ENCODE data around the gene ADORA2B. TPM values are rescaled to one million over a fixed set of nuclear protein-coding genes. Genes with fewer than 3 reads are reported as not detected.
A peak's percentile ranks its signal among the peaks of the same experiment; 100 is the strongest.

Gene ADORA2B
- total and polyA plus RNA-seq, 2 experiments from 2014 or later: 11.4 to 11.7 TPM

DNA sequence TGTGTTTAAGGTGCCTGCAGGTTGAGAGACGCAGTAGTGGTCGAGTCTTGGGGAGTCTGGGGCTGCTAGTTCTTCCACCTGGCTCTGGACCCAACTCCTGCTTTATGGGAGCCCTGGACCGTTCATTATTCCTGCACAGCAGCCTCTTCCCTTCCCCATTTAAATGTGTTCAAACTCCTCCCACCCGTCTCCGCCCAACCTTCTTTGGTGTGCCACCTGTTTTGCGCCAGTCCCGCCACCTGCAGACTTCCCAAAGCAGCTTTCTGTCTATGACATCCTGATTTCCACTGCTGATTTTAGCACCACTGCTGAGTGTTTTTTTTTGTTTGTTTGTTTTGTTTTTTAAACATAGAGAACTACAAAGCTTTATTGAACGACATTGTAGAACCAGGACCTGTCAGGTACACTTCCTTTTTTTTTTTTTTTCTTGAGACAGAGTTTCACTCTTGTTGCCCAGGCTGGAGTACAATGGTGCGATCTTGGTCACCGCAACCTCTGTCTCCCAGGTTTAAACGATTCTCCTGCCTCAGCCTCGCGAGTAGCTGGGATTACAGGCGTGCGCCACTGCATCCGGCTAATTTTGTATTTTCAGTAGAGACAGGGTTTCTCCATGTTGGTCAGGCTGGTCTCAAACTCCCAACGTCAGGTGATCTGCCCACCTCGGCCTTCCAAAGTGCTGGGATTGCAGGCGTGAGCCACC lies 12.8 kb downstream of the ADORA2B start:
- peaks cover 2% of the 10 kb centered on the region for H3K79me2 ChIP-seq
- H3K4me3 ChIP-seq: no peak overlapping the region
- no peaks in the 10 kb centered on the region for H3K9me3 ChIP-seq (ENCODE audit: low read depth)
- H3K27me3 ChIP-seq: no peaks in the 10 kb centered on the region
- H2AFZ ChIP-seq: no peak overlapping the region
- no peaks in the 10 kb centered on the region for H4K20me1 ChIP-seq (ENCODE audit: insufficient read depth, poor library complexity, severe bottlenecking)
- no peaks in the 10 kb centered on the region for H3K9me2 ChIP-seq (replicated peaks; ENCODE audit: insufficient read depth)
- no peak overlapping the region for H3K27ac ChIP-seq
- H3K4me1 ChIP-seq (ENCODE audit: insufficient read depth): peaks cover 5% of the 10 kb centered on the region
- H3K4me2 ChIP-seq: no peak overlapping the region
- H3K36me3 ChIP-seq (replicated peaks; ENCODE audit: insufficient read depth, low read depth): no peaks in the 10 kb centered on the region
- TF ChIP-seq EZH2 (IDR thresholded peaks at IDR 0.05; ENCODE audit: borderline replicate concordance) (no peak), EZH2phosphoT487 (IDR thresholded peaks at IDR 0.05; ENCODE audit: low read depth, severe bottlenecking, unreplicated experiment) (no peak)
- TF ChIP-seq, protein P1, sequence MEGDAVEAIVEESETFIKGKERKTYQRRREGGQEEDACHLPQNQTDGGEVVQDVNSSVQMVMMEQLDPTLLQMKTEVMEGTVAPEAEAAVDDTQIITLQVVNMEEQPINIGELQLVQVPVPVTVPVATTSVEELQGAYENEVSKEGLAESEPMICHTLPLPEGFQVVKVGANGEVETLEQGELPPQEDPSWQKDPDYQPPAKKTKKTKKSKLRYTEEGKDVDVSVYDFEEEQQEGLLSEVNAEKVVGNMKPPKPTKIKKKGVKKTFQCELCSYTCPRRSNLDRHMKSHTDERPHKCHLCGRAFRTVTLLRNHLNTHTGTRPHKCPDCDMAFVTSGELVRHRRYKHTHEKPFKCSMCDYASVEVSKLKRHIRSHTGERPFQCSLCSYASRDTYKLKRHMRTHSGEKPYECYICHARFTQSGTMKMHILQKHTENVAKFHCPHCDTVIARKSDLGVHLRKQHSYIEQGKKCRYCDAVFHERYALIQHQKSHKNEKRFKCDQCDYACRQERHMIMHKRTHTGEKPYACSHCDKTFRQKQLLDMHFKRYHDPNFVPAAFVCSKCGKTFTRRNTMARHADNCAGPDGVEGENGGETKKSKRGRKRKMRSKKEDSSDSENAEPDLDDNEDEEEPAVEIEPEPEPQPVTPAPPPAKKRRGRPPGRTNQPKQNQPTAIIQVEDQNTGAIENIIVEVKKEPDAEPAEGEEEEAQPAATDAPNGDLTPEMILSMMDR (IDR thresholded peaks at IDR 0.05; ENCODE audit: poor library complexity): no peak
- DNase-seq (ENCODE audit: low spot score): no peak
- WGBS (ENCODE audit: low lambda C conversion rate, missing lambda C conversion rate): 91% methylated on average over 19 of the region's 19 CpGs

DNA sequence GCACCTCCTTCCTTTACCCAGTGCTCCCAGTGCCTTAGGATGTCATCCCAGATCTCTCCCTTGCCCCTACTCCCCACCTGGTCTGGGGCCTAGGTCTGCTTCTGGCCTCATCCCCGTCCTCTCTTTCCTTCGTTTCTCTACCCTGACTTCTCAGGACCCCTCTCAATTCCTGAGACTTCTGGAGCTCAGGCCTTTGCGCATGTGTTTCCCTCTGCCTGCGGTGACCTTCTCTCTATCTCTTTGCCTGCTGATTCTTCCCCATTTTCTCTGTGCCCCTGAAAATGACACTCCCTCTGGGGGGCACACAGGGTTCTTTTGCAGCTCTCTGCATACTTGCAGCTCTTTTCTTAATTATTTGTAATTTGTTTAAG lies 13.5 kb downstream of the ADORA2B start:
- no peaks in the 10 kb centered on the region for H3K27me3 ChIP-seq
- H4K20me1 ChIP-seq (ENCODE audit: insufficient read depth, poor library complexity, severe bottlenecking): no peaks in the 10 kb centered on the region
- H3K27ac ChIP-seq: peak overlapping the region; percentile 46
- peaks cover 2% of the 10 kb centered on the region for H3K79me2 ChIP-seq
- no peak overlapping the region for H2AFZ ChIP-seq
- no peaks in the 10 kb centered on the region for H3K36me3 ChIP-seq (replicated peaks; ENCODE audit: insufficient read depth, low read depth)
- no peak overlapping the region for H3K4me2 ChIP-seq
- no peak for DNase-seq (ENCODE audit: low spot score)
- TF ChIP-seq, protein P1 (IDR thresholded peaks at IDR 0.05; ENCODE audit: poor library complexity): no peak
- no peak for TF ChIP-seq EZH2phosphoT487 (IDR thresholded peaks at IDR 0.05; ENCODE audit: low read depth, severe bottlenecking, unreplicated experiment)
- no peak for TF ChIP-seq EZH2 (IDR thresholded peaks at IDR 0.05; ENCODE audit: borderline replicate concordance)
- H3K9me3 ChIP-seq (ENCODE audit: low read depth): no peaks in the 10 kb centered on the region
- H3K9me2 ChIP-seq (replicated peaks; ENCODE audit: insufficient read depth): no peaks in the 10 kb centered on the region
- 86% methylated on average over 4 of the region's 4 CpGs for WGBS (ENCODE audit: low lambda C conversion rate, missing lambda C conversion rate)
- H3K4me1 ChIP-seq (ENCODE audit: insufficient read depth): peaks cover 5% of the 10 kb centered on the region
- H3K4me3 ChIP-seq: no peak overlapping the region

DNA sequence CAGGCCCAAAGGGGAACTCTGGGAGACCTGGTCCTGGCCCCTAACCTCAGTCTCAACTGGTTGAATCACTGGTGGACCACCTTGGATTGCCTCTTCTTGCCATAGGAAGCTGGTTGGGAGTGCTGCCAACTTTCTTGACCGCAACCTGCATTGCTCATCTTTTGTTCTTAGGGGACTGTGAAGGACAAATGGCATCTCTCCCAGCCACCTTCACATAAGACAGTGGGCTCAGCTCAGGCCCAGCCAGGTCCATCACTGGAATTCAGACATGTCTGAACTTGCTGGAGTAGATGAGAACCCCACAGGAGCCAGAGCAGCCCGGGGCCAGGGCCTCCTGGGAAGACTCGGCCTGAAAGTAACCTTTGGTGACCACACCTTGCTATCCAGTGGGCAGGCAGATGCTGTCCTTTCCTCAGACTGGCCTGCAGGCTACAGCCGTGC lies 18.8 kb downstream of the ADORA2B start:
- Histone ChIP-seq H3K4me3 (no peak overlapping the region), H2AFZ (no peak overlapping the region), H3K36me3 (replicated peaks; ENCODE audit: insufficient read depth, low read depth) (no peaks in the 10 kb centered on the region), H3K27ac (no peak overlapping the region), H4K20me1 (ENCODE audit: insufficient read depth, poor library complexity, severe bottlenecking) (no peaks in the 10 kb centered on the region), H3K79me2 (peaks cover 5% of the 10 kb centered on the region), H3K9me3 (ENCODE audit: low read depth) (no peaks in the 10 kb centered on the region), H3K9me2 (replicated peaks; ENCODE audit: insufficient read depth) (no peaks in the 10 kb centered on the region), H3K27me3 (no peaks in the 10 kb centered on the region), H3K4me1 (ENCODE audit: insufficient read depth) (peaks cover 24% of the 10 kb centered on the region), H3K4me2 (no peak overlapping the region)
- 82% methylated on average over 4 of the region's 4 CpGs for WGBS (ENCODE audit: low lambda C conversion rate, missing lambda C conversion rate)
- TF ChIP-seq, protein P1 (IDR thresholded peaks at IDR 0.05; ENCODE audit: poor library complexity): no peak
- TF ChIP-seq EZH2phosphoT487 (IDR thresholded peaks at IDR 0.05; ENCODE audit: low read depth, severe bottlenecking, unreplicated experiment): no peak
- no peak for TF ChIP-seq EZH2 (IDR thresholded peaks at IDR 0.05; ENCODE audit: borderline replicate concordance)
- DNase-seq (ENCODE audit: low spot score): no peak

All from hepatocyte (in vitro differentiated cells).